ENCODE measurements around the gene TMEM8B. TPM values are rescaled to one million over a fixed set of nuclear protein-coding genes. Genes with fewer than 3 reads are reported as not detected.

TMEM8B gene
- total RNA-seq: 3.7 and 6.1 TPM in 2 replicates

DNA sequence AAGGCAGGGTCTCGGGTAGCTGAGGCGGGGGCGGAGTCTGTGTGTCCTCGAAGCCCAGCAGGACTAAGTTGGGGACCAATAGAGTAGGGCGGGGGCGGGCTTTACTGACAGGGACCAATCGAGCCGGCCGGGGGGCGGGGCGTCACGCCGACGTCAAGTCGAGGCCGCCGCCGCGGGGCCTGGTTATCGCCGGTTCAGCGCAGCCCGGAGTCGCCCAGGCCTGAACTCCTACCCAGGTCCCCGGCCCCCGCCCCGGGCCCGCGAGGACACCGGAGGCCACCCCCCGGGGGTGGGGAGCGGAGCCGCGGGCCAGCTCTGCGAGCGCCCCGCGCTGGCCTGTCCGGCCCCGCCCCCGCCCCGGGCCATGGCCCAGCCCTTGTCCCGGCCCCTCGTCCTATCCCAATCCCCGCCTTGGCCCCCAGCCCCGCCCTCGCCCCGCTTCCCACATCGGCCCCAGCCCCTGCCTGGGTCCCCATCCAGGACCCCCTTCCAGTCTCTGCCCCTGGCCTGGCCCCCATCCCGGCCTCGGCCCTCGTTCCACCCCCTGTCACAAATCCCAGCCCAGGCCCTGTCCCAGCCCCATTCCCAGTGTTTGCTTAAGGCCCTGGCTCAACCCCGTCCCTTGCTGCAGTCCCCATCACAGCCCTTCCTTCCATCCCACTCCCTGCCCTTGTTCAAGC is at the start of gene TMEM8B:
Gene TMEM8B (plus strand): TSS at position 145 of the 680 bp plus-strand sequence. CDS start 220 bp downstream, at position 365.

DNA sequence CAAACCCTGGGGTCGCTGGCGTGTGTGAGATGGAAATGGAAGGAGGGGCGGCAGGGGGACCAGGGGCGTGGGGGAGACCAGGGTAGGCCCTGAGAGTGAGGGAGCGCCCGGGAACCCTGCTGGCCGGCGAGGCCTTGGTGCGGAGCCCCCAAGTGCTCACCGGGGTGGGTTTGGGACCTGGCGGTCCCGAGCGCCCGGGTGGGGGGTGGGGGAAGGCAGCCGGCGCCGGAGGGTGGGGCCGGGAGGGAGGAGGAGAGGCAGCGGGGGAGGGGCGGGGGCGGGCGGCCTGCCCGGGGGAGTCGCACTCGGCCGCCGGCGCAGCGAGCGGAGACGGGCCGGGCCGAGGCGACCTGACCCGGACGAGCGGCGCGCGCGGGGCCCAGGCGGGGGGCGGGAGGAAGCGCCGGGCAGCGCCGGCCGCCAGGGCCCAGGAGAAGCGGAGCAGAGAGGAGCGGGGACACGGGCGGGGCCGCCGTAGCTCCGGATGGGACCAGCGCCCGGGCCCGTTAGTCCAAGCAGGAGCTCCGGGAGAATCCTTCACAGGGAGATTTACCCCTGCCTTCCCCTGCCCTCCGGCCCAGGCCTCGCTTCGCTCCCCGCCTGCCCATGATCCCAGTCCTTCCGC is 37.6 kb upstream of the TMEM8B start, which contains the start of gene NPR2:
Gene NPR2 (plus strand): TSS at position 295 of the 625 bp plus-strand sequence. CDS start 818 bp downstream, outside the sequence.

DNA sequence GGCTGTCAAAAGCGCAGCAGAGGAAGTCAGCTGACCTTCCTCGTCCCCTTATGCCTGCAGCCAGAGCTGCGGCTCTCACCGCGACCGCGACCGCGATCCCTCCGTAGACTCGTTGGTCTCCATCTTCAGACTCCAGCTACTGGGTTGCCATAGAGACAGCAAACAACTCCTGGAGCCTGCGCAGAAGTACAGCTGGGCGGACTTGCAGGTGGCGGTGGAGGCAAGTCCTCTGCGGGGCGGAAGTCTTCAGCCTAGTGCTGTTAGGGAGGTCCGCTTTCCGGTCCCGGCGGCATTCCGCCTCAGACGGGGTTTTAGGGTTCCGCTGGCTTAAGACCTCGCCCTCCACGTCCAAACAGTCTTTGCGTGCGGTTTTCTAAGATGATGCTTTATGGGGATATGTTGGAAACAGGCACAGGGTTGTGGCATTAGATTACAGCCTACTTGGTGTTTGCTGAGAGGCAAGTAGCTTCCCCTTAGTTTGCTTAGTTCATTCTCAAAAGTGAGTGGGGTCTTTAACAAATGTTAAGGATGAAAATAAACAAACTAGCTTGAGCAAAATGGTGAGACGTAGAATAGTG is 16.9 kb upstream of the TMEM8B start, which contains the start of gene SPAG8:
Gene SPAG8 (minus strand): TSS at position 238 of the 578 bp plus-strand sequence. CDS start 115 bp downstream, at position 123.

DNA sequence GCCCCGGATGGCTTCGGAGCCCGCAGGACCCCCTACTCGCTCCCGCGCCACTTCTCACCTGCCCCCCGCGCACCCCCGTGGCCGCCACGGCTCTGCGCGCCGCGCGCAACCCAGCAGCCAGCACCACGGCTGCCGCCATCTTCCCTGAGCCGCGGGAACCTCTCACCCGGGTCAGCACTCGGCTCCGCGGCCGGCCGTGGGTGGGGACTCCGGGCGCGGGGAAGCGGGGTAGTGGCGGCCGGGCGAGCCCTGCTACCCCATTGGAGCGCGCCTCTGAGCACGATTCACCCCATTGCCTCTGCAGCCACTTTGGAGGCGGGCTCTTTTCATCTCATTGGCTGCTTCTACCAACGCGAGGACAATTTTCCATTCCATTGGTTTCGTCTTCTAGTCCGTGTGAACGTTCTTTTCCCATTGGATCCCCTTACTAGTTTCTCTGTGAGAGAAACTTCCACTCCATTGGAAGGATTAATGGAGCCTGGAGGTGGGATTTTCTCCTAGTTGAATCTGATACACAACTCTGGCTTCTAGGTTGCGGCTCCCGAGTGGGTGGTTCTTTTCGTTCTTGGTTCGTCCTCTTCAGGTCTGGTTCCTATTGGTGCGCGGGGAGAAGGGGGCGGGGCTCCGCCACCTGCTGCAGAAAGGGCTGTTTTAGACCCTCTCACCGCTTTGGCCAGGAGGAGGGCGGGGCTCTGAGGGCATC is 14.0 kb upstream of the TMEM8B start, which contains the start of gene HINT2:
Gene HINT2 (minus strand): TSS at position 202 of the 703 bp plus-strand sequence. CDS start 63 bp downstream, at position 139.

DNA sequence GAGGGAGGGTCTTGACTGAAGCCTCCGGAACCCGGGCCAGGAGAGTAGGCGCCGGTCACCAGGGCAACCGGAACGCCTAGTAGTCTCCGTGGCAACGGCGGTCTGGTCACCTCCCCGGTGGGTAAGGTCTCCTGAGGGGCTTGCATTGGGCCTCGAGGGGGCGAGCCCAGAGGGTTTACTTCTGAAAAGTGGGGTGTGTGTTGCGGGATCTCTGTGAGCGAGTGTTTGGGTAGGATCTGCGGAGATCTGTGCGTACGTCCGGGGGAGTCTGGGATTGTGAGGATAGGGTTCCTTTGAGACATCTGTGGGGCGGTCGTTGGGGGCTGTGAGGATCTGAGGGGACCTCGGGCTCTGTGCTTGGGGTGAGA is 328 bp upstream of the TMEM8B start, which contains the start of gene FAM221B:
Gene FAM221B (minus strand): TSS at position 17 of the 368 bp plus-strand sequence. CDS start 2,571 bp downstream, outside the sequence.

GRCh38 chr9:35870351-35870923 is 41.4 kb downstream of the TMEM8B start, which contains the start of gene OR13J1:
Gene OR13J1, minus strand, starts transcription at chr9:35870401. Its CDS starts 0 bp downstream, at chr9:35870401.

DNA sequence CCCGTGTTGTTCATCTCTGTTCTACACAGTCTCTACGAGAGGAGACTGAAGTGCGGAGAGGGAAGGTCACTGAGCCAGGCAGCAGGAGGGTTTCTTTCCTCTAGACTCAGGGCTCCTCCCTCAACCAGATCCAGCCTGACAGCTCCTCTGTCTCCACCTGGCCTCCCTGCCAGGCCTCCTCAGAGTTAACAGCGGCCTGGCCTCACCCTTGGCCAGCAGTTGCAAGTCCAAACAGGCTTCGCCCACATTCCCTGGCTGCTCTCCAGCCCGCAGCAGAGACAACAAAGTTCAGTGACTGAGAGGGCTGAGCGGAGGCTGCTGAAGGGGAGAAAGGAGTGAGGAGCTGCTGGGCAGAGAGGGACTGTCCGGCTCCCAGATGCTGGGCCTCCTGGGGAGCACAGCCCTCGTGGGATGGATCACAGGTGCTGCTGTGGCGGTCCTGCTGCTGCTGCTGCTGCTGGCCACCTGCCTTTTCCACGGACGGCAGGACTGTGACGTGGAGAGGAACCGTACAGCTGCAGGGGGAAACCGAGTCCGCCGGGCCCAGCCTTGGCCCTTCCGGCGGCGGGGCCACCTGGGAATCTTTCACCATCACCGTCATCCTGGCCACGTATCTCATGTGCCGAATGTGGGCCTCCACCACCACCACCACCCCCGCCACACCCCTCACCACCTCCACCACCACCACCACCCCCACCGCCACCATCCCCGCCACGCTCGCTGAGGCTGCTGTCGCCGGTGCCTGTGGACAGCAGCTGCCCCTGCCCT is 77.1 kb downstream of the TMEM8B start, which contains the start of gene HRCT1:
Gene HRCT1 (plus strand): TSS at position 291 of the 768 bp plus-strand sequence. CDS start 86 bp downstream, at position 377.

GRCh38 chr9:35909274-35909673 is 80.2 kb downstream of the TMEM8B start, which contains the start of gene SPAAR:
Gene SPAAR, plus strand, starts transcription at chr9:35909490. Its CDS starts 974 bp downstream, at chr9:35910464.

Small RNA genes lying within 50 kb of the gene (small RNA-seq; reads per million reads assigned to genes)
- not detected for gene HINT2

Other genes starting within 250 kb of the TMEM8B start
- 20.1 and 20.6 TPM in 2 replicates for gene TESK1, start 224.0 kb upstream of the TMEM8B start, total RNA-seq
- 0.73 and 1.1 TPM in 2 replicates for gene CD72, start 210.8 kb upstream of the TMEM8B start, total RNA-seq
- gene SIT1, start 178.3 kb upstream of the TMEM8B start, total RNA-seq: not detected in 2 replicates
- 68,660 and 79,842 TPM in 2 replicates for gene RMRP, start 171.2 kb upstream of the TMEM8B start, total RNA-seq
- 11.4 and 15.8 TPM in 2 replicates for gene CCDC107, start 170.9 kb upstream of the TMEM8B start, total RNA-seq
- gene ARHGEF39, start 164.0 kb upstream of the TMEM8B start, total RNA-seq: 0.12 and 0.49 TPM in 2 replicates
- 0.16 TPM in 1 of 2 replicates, not detected in the other for gene CA9, start 155.3 kb upstream of the TMEM8B start, total RNA-seq
- gene TPM2, start 139.3 kb upstream of the TMEM8B start, total RNA-seq: 451 and 795 TPM in 2 replicates
- gene TLN1, start 97.0 kb upstream of the TMEM8B start, total RNA-seq: 543 and 559 TPM in 2 replicates
- 61.7 and 78.1 TPM in 2 replicates for gene CREB3, start 96.6 kb upstream of the TMEM8B start, total RNA-seq
- gene GBA2, start 80.0 kb upstream of the TMEM8B start, total RNA-seq: 36.2 and 37.3 TPM in 2 replicates
- gene RGP1, start 79.9 kb upstream of the TMEM8B start, total RNA-seq: 21.6 and 22.1 TPM in 2 replicates
- gene MSMP, start 75.0 kb upstream of the TMEM8B start, total RNA-seq: not detected in 2 replicates
- gene NPR2, start 37.6 kb upstream of the TMEM8B start, total RNA-seq: 14.9 and 23.2 TPM in 2 replicates
- gene SPAG8, start 17.0 kb upstream of the TMEM8B start, total RNA-seq: 0.49 and 2.1 TPM in 2 replicates
- gene HINT2, start 14.2 kb upstream of the TMEM8B start, total RNA-seq: 8.0 and 11.4 TPM in 2 replicates
- not detected in 2 replicates for gene FAM221B, start 496 bp upstream of the TMEM8B start, total RNA-seq
- gene OR13J1, start 41.2 kb downstream of the TMEM8B start, total RNA-seq: not detected in 2 replicates
- gene HRCT1, start 77.0 kb downstream of the TMEM8B start, total RNA-seq: not detected in 2 replicates
- not detected in 2 replicates for gene SPAAR, start 80.3 kb downstream of the TMEM8B start, total RNA-seq
- gene OR2S2, start 128.9 kb downstream of the TMEM8B start, total RNA-seq: 0.32 TPM in 1 of 2 replicates, not detected in the other
- gene RECK, start 207.7 kb downstream of the TMEM8B start, total RNA-seq: 142 and 147 TPM in 2 replicates